ENCODE data around the gene SYNE3. TPM values are rescaled to one million over a fixed set of nuclear protein-coding genes. Genes with fewer than 3 reads are reported as not detected.

SYNE3 gene
- total and polyA plus RNA-seq, 2 experiments from 2014 or later, result 0.16 to 2.4 TPM

DNA sequence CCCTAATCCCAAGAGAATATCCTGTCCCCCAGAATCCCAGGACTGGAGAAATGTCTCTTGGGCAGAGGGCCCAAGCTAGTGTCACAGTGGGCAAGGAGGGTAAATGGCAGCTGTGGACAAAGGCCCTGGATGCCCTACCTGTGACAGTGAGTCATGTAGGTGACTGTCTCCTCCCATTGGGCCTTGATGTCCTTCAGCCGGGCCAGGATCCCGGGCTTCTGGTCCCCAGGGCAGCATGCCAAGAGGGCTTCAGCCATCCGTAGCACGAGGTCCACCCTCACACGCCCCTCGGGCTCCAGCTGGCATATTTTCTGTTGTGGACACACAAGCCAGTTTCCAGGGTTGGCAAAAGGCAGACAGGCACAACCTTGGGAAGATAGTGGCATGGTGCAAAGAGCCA is 48.8 kb downstream of the SYNE3 start:
- H3K9me2 ChIP-seq (replicated peaks; ENCODE audit: insufficient read depth), result no peaks in the 10 kb centered on the region
- no peak overlapping the region for H2AFZ ChIP-seq
- no peaks in the 10 kb centered on the region for H3K27me3 ChIP-seq
- no peaks in the 10 kb centered on the region for H3K9me3 ChIP-seq (ENCODE audit: low read depth)
- no peaks in the 10 kb centered on the region for H3K36me3 ChIP-seq (replicated peaks; ENCODE audit: insufficient read depth, low read depth)
- no peak for TF ChIP-seq EZH2 (IDR thresholded peaks at IDR 0.05; ENCODE audit: borderline replicate concordance)
- TF ChIP-seq, protein P1, sequence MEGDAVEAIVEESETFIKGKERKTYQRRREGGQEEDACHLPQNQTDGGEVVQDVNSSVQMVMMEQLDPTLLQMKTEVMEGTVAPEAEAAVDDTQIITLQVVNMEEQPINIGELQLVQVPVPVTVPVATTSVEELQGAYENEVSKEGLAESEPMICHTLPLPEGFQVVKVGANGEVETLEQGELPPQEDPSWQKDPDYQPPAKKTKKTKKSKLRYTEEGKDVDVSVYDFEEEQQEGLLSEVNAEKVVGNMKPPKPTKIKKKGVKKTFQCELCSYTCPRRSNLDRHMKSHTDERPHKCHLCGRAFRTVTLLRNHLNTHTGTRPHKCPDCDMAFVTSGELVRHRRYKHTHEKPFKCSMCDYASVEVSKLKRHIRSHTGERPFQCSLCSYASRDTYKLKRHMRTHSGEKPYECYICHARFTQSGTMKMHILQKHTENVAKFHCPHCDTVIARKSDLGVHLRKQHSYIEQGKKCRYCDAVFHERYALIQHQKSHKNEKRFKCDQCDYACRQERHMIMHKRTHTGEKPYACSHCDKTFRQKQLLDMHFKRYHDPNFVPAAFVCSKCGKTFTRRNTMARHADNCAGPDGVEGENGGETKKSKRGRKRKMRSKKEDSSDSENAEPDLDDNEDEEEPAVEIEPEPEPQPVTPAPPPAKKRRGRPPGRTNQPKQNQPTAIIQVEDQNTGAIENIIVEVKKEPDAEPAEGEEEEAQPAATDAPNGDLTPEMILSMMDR (IDR thresholded peaks at IDR 0.05; ENCODE audit: poor library complexity), result no peak
- no peak for TF ChIP-seq EZH2phosphoT487 (IDR thresholded peaks at IDR 0.05; ENCODE audit: low read depth, severe bottlenecking, unreplicated experiment)
- peaks cover 12% of the 10 kb centered on the region for H3K4me1 ChIP-seq (ENCODE audit: insufficient read depth)
- H3K27ac ChIP-seq, result peak overlapping the region; percentile 92
- no peaks in the 10 kb centered on the region for H3K79me2 ChIP-seq
- WGBS (ENCODE audit: low lambda C conversion rate, missing lambda C conversion rate), result 90% methylated on average over 6 of the region's 6 CpGs
- no peak for DNase-seq (ENCODE audit: low spot score)
- H3K4me2 ChIP-seq, result no peak overlapping the region
- H3K4me3 ChIP-seq, result no peak overlapping the region
- H4K20me1 ChIP-seq (ENCODE audit: insufficient read depth, poor library complexity, severe bottlenecking), result no peaks in the 10 kb centered on the region

DNA sequence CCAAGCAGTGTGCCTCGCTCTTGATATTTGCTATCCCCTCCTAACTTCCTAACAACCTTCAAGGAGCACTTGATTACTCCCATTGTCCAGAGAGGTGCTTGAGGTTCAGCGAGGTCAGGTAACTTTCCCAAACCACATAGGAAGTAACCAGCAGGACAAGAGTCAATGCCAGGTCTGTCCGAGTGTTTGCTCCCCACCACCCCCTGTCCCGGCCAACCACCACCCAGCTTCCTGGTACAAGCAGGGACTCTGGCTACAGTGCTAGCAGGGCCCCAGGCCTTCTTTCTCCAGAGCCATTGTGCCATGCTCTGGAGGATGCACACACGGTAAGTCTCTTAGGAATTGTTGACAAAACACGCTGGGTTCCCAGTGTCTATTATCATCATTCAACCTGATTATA is 49.2 kb downstream of the SYNE3 start:
- TF ChIP-seq EZH2 (IDR thresholded peaks at IDR 0.05; ENCODE audit: borderline replicate concordance), result no peak
- H3K27ac ChIP-seq, result peak overlapping the region; percentile 92
- no peak overlapping the region for H2AFZ ChIP-seq
- H3K79me2 ChIP-seq, result no peaks in the 10 kb centered on the region
- DNase-seq (ENCODE audit: low spot score), result no peak
- H3K4me3 ChIP-seq, result no peak overlapping the region
- H3K36me3 ChIP-seq (replicated peaks; ENCODE audit: insufficient read depth, low read depth), result no peaks in the 10 kb centered on the region
- H3K4me1 ChIP-seq (ENCODE audit: insufficient read depth), result peaks cover 9% of the 10 kb centered on the region
- no peaks in the 10 kb centered on the region for H4K20me1 ChIP-seq (ENCODE audit: insufficient read depth, poor library complexity, severe bottlenecking)
- H3K4me2 ChIP-seq, result no peak overlapping the region
- 88% methylated on average over 6 of the region's 6 CpGs for WGBS (ENCODE audit: low lambda C conversion rate, missing lambda C conversion rate)
- no peaks in the 10 kb centered on the region for H3K9me3 ChIP-seq (ENCODE audit: low read depth)
- no peaks in the 10 kb centered on the region for H3K27me3 ChIP-seq
- no peaks in the 10 kb centered on the region for H3K9me2 ChIP-seq (replicated peaks; ENCODE audit: insufficient read depth)

Small RNAs within 50 kb of the gene (small RNA-seq; reads per million reads assigned to genes)
- 11.5 reads per million, percentile 95 among the genes with 10 or more reads in this experiment for gene SCARNA13

Other genes with a start within 250 kb of the SYNE3 start
- 12.0 and 15.7 TPM in 2 replicates for gene CLMN, start 196.7 kb downstream of the SYNE3 start, total RNA-seq
- 40.0 and 53.9 TPM in 2 replicates for gene CLMN, start 196.7 kb downstream of the SYNE3 start, polyA plus RNA-seq
- gene GLRX5, start 18.4 kb upstream of the SYNE3 start, total RNA-seq, result 50.0 and 63.5 TPM in 2 replicates
- 94.5 and 105 TPM in 2 replicates for gene GLRX5, start 18.4 kb upstream of the SYNE3 start, polyA plus RNA-seq
- gene TCL1B, start 169.8 kb upstream of the SYNE3 start, total RNA-seq, result 0.50 TPM in 1 of 2 replicates, not detected in the other
- gene TCL1B, start 169.8 kb upstream of the SYNE3 start, polyA plus RNA-seq, result not detected in 2 replicates
- gene TCL1A, start 197.5 kb upstream of the SYNE3 start, total RNA-seq, result not detected in 2 replicates
- gene TCL1A, start 197.5 kb upstream of the SYNE3 start, polyA plus RNA-seq, result not detected in 2 replicates

Measured in hepatocyte (in vitro differentiated cells).